SK-N-MC (cell line): ENCODE data around the gene DPP8.

ENCODE experiments used
- DNase-seq: peaks from one replicate; pipeline ENCODE4 v3.0.0-alpha.2; 2011; ENCODE audit warnings: low read depth, low spot score
- H3K27ac ChIP-seq: fragments of 200-600 bp; sonication (generic); 2 replicates; pipeline ENCODE4 v1.5.1; 2016; ENCODE audit warnings: mixed run types
- H3K36me3 ChIP-seq: fragments of 200-600 bp; sonication (generic); 2 replicates; pipeline ENCODE4 v1.6.1; 2017; ENCODE audit warnings: antibody characterized with exemption, low read length, mixed read lengths; ENCODE audit not compliant: insufficient read depth
- H3K4me3 ChIP-seq: fragments of 200-600 bp; sonication (generic); 2 replicates; pipeline ENCODE4 v1.5.1; 2016
- H3K9ac ChIP-seq: fragments of 200-600 bp; sonication (generic); 2 replicates; pipeline ENCODE4 v1.8.0; 2017; ENCODE audit warnings: mixed run types, mixed read lengths; ENCODE audit not compliant: insufficient read length
- H3K9me3 ChIP-seq: fragments of 200-600 bp; sonication (generic); 2 replicates; pipeline ENCODE4 v1.6.1; 2017; ENCODE audit warnings: low read depth, mild to moderate bottlenecking, antibody characterized with exemption, low read length, moderate library complexity, mixed read lengths
- EZH2 ChIP-seq: fragments of 200-600 bp; sonication (generic); IDR thresholded peaks from one replicate; pipeline ENCODE4 v1.6.1; 2017; ENCODE audit warnings: antibody characterized with exemption
- FOXP2 ChIP-seq: optimal IDR thresholded peaks from 2 replicates; pipeline ENCODE3; 2011; ENCODE audit warnings: mild to moderate bottlenecking, moderate library complexity; ENCODE audit not compliant: insufficient read depth; ENCODE audit errors: extremely low read length, control extremely low read depth
- POLR2AphosphoS5 ChIP-seq: IDR thresholded peaks from 2 replicates; pipeline ENCODE4 v1.6.1; 2012; ENCODE audit warnings: mild to moderate bottlenecking, low read depth, low read length, borderline replicate concordance

Gene DPP8

GRCh38 chr15:65406424-65407000, 111.0 kb downstream of the DPP8 start:
- H3K4me3 ChIP-seq = no peak overlapping the region
- H3K9me3 ChIP-seq = no peaks in the 10 kb centered on the region
- no peak for DNase-seq
- no peak overlapping the region for H3K9ac ChIP-seq
- H3K27ac ChIP-seq = no peak overlapping the region
- TF ChIP-seq POLR2AphosphoS5 = no peak
- no peak for TF ChIP-seq FOXP2
- TF ChIP-seq EZH2 = no peak
- H3K36me3 ChIP-seq = no peaks in the 10 kb centered on the region

- no peak for DNase-seq
- peak overlapping the region; percentile 53 for H3K27ac ChIP-seq
- no peak for TF ChIP-seq POLR2AphosphoS5
- no peak for TF ChIP-seq EZH2
- TF ChIP-seq FOXP2 = no peak
These were observed 111.6 kb downstream of the DPP8 start for GRCh38 chr15:65405791-65406423.

GRCh38 chr15:65404186-65404872, 113.2 kb downstream of the DPP8 start:
- Histone ChIP-seq H3K9me3 (no peaks in the 10 kb centered on the region), H3K4me3 (no peak overlapping the region), H3K27ac (no peak overlapping the region), H3K9ac (no peak overlapping the region), H3K36me3 (no peaks in the 10 kb centered on the region)
- no peak for DNase-seq
- TF ChIP-seq FOXP2 (no peak), POLR2AphosphoS5 (no peak), EZH2 (no peak)

More at GRCh38 chr15:65405791-65406423, 111.6 kb downstream of the DPP8 start:
- Histone ChIP-seq H3K36me3 (no peaks in the 10 kb centered on the region), H3K9me3 (no peaks in the 10 kb centered on the region), H3K9ac (no peak overlapping the region), H3K4me3 (no peak overlapping the region)

GRCh38 chr15:65402961-65403360, 114.5 kb downstream of the DPP8 start:
- Histone ChIP-seq H3K4me3 (no peak overlapping the region), H3K9me3 (no peaks in the 10 kb centered on the region), H3K36me3 (no peaks in the 10 kb centered on the region), H3K9ac (no peak overlapping the region), H3K27ac (no peak overlapping the region)
- no peak for TF ChIP-seq POLR2AphosphoS5
- no peak for TF ChIP-seq FOXP2
- TF ChIP-seq EZH2 = no peak
- DNase-seq = no peak

GRCh38 chr15:65401611-65402240, 115.8 kb downstream of the DPP8 start:
- Histone ChIP-seq H3K4me3 (no peak overlapping the region), H3K27ac (no peak overlapping the region), H3K36me3 (no peaks in the 10 kb centered on the region), H3K9ac (no peak overlapping the region), H3K9me3 (no peaks in the 10 kb centered on the region)
- DNase-seq = no peak
- no peak for TF ChIP-seq EZH2

GRCh38 chr15:65400760-65401610, 116.5 kb downstream of the DPP8 start:
- no peaks in the 10 kb centered on the region for H3K36me3 ChIP-seq
- H3K4me3 ChIP-seq = no peak overlapping the region
- no peaks in the 10 kb centered on the region for H3K9me3 ChIP-seq
- no peak overlapping the region for H3K9ac ChIP-seq
- H3K27ac ChIP-seq = no peak overlapping the region
- TF ChIP-seq EZH2 (no peak), FOXP2 (no peak), POLR2AphosphoS5 (no peak)
- DNase-seq = peak; percentile 63

- Histone ChIP-seq H3K27ac (no peak overlapping the region), H3K4me3 (no peak overlapping the region), H3K36me3 (no peaks in the 10 kb centered on the region), H3K9ac (no peak overlapping the region), H3K9me3 (no peaks in the 10 kb centered on the region)
- DNase-seq = no peak
- TF ChIP-seq POLR2AphosphoS5 = no peak
- no peak for TF ChIP-seq EZH2
- TF ChIP-seq FOXP2 = no peak
These were observed 117.5 kb downstream of the DPP8 start for GRCh38 chr15:65399997-65400396.
